Measurements from ENCODE around the gene LASP1. TPM values are rescaled to one million over a fixed set of nuclear protein-coding genes. Genes with fewer than 3 reads are reported as not detected.

Gene LASP1
- total RNA-seq, 5 donors from 2014 or later (not counting 1 experiment from before 2014, with no cell fraction given) = 97.2 to 157 (median 122) TPM

GRCh38 chr17:38891441-38891840, 21.6 kb downstream of the LASP1 start:
- ATAC-seq (replicated peaks in 1 of 4) (peak; percentile 58 to 88 (median 60)), DNase-seq (peak in 4 of 35 experiments; percentile 23 to 60 (median 32))
- Mint-ChIP-seq H3K4me1 (peaks cover 71 to 91% (median 84%) of the 10 kb centered on the region in 3 donors), H3K27ac (peak overlapping the region; percentile 93), H3K9me3 (no peaks in the 10 kb centered on the region), H3K27me3 (no peaks in the 10 kb centered on the region), H3K4me3 (peak overlapping the region in 2 of 3 donors; percentile 21 to 75), H3K36me3 (peaks cover 26% of the 10 kb centered on the region)
- peaks cover 20 to 66% of the 10 kb centered on the region in 2 donors for H3K36me3 ChIP-seq (ENCODE audit: control insufficient read depth in 2 of 2, extremely low read depth in 1 of 2, insufficient read depth in 1 of 2, low read length in 1 of 2)
- no peak overlapping the region for H3K4me3 ChIP-seq (ENCODE audit: control insufficient read depth in 1 of 2, extremely low read depth in 1 of 2, low read length in 1 of 2)
- H3K27ac ChIP-seq (ENCODE audit: low read length) = peak overlapping the region; percentile 42
- 43% methylated on average over 1 of the region's 8 CpGs for WGBS (ENCODE audit: insufficient coverage)
- no peaks in the 10 kb centered on the region for H3K27me3 ChIP-seq (replicated peaks in 1 of 2; ENCODE audit: control insufficient read depth in 2 of 2, extremely low read depth in 1 of 2, insufficient read depth in 2 of 2, low read length in 1 of 2)
- CTCF ChIA-PET = interaction anchor here in 1 of 2 donors (0.8 to 0.9 kb wide), 2 partner anchors 10 to 92 kb away, joined by 3 to 5 read pairs; no protein-coding TSS in a partner anchor
- POLR2A ChIA-PET = interaction anchor here in 1 of 2 donors (0.6 kb wide), 1 partner anchor 255 kb away, joined by 3 read pairs; no protein-coding TSS in a partner anchor
- peaks cover 56 to 92% of the 10 kb centered on the region in 2 experiments for H3K4me1 ChIP-seq (ENCODE audit: control insufficient read depth in 1 of 2, extremely low read depth in 1 of 2, insufficient read depth in 2 of 2, low read length in 2 of 2)
- H3K9me3 ChIP-seq = no peaks in the 10 kb centered on the region

- H3K9me3 ChIP-seq = no peaks in the 10 kb centered on the region
- ATAC-seq (replicated peaks in 1 of 4) (no peak), DNase-seq (no peak)
- H3K36me3 Mint-ChIP-seq = peaks cover 26% of the 10 kb centered on the region
- H3K4me3 Mint-ChIP-seq = peak overlapping the region in 1 of 3 donors; percentile 75
- H3K27me3 ChIP-seq (replicated peaks in 1 of 2; ENCODE audit: control insufficient read depth in 2 of 2, extremely low read depth in 1 of 2, insufficient read depth in 2 of 2, low read length in 1 of 2) = no peaks in the 10 kb centered on the region
- peaks cover 20 to 66% of the 10 kb centered on the region in 2 donors for H3K36me3 ChIP-seq (ENCODE audit: control insufficient read depth in 2 of 2, extremely low read depth in 1 of 2, insufficient read depth in 1 of 2, low read length in 1 of 2)
- peak overlapping the region; percentile 93 for H3K27ac Mint-ChIP-seq
- no peaks in the 10 kb centered on the region for H3K27me3 Mint-ChIP-seq
- ChIA-PET POLR2A (interaction anchor here in 1 of 2 donors (0.6 kb wide), 1 partner anchor 255 kb away, joined by 3 read pairs; no protein-coding TSS in a partner anchor), CTCF (interaction anchor here (0.7 to 0.8 kb wide), 2 partner anchors 22 to 91 kb away, joined by 3 to 5 read pairs; partner anchors contain the start of gene LASP1 (in 1 of the 2))
- H3K4me3 ChIP-seq (ENCODE audit: control insufficient read depth in 1 of 2, extremely low read depth in 1 of 2, low read length in 1 of 2) = no peak overlapping the region
- WGBS (ENCODE audit: insufficient coverage) = 79% methylated on average over 3 of the region's 4 CpGs
- peaks cover 60 to 92% of the 10 kb centered on the region in 2 experiments for H3K4me1 ChIP-seq (ENCODE audit: control insufficient read depth in 1 of 2, extremely low read depth in 1 of 2, insufficient read depth in 2 of 2, low read length in 2 of 2)
- H3K4me1 Mint-ChIP-seq = peaks cover 68 to 90% (median 84%) of the 10 kb centered on the region in 3 donors
- H3K9me3 Mint-ChIP-seq = no peaks in the 10 kb centered on the region
- H3K27ac ChIP-seq (ENCODE audit: low read length) = peak overlapping the region; percentile 42
These were observed 22.2 kb downstream of the LASP1 start for GRCh38 chr17:38892083-38892482.

GRCh38 chr17:38892620-38893019, 22.8 kb downstream of the LASP1 start:
- POLR2A ChIA-PET = no interaction called here
- H3K4me1 Mint-ChIP-seq = peaks cover 68 to 90% (median 84%) of the 10 kb centered on the region in 3 donors
- no peaks in the 10 kb centered on the region for H3K27me3 Mint-ChIP-seq
- peaks cover 16 to 65% of the 10 kb centered on the region in 2 donors for H3K36me3 ChIP-seq (ENCODE audit: control insufficient read depth in 2 of 2, extremely low read depth in 1 of 2, insufficient read depth in 1 of 2, low read length in 1 of 2)
- no peaks in the 10 kb centered on the region for H3K9me3 ChIP-seq
- DNase-seq = no peak
- H3K9me3 Mint-ChIP-seq = no peaks in the 10 kb centered on the region
- H3K27ac Mint-ChIP-seq = peak overlapping the region; percentile 93
- peak overlapping the region; percentile 42 for H3K27ac ChIP-seq (ENCODE audit: low read length)
- H3K4me1 ChIP-seq (ENCODE audit: control insufficient read depth in 1 of 2, extremely low read depth in 1 of 2, insufficient read depth in 2 of 2, low read length in 2 of 2) = peaks cover 62 to 92% of the 10 kb centered on the region in 2 experiments
- CTCF ChIA-PET = interaction anchor here in 1 of 2 donors (0.7 kb wide), 1 partner anchor 23 kb away, joined by 3 read pairs; the partner anchor contains the start of gene LASP1
- no peaks in the 10 kb centered on the region for H3K27me3 ChIP-seq (replicated peaks in 1 of 2; ENCODE audit: control insufficient read depth in 2 of 2, extremely low read depth in 1 of 2, insufficient read depth in 2 of 2, low read length in 1 of 2)
- H3K4me3 Mint-ChIP-seq = peak overlapping the region in 1 of 3 donors; percentile 75
- H3K36me3 Mint-ChIP-seq = peaks cover 26% of the 10 kb centered on the region
- 80% methylated on average over 9 of the region's 13 CpGs for WGBS (ENCODE audit: insufficient coverage)
- ATAC-seq (replicated peaks in 1 of 4) = no peak
- H3K4me3 ChIP-seq (ENCODE audit: control insufficient read depth in 1 of 2, extremely low read depth in 1 of 2, low read length in 1 of 2) = no peak overlapping the region

- H3K36me3 Mint-ChIP-seq = peaks cover 26% of the 10 kb centered on the region
- peaks cover 12 to 60% of the 10 kb centered on the region in 2 donors for H3K36me3 ChIP-seq (ENCODE audit: control insufficient read depth in 2 of 2, extremely low read depth in 1 of 2, insufficient read depth in 1 of 2, low read length in 1 of 2)
- CTCF ChIA-PET = interaction anchor here (0.5 to 1.5 kb wide), 4 partner anchors 22 to 506 kb away, joined by 3 to 4 read pairs (median 4); partner anchors contain the start of gene LASP1NB (in 1 of the 2)
- no peaks in the 10 kb centered on the region for H3K27me3 ChIP-seq (replicated peaks in 1 of 2; ENCODE audit: control insufficient read depth in 2 of 2, extremely low read depth in 1 of 2, insufficient read depth in 2 of 2, low read length in 1 of 2)
- no peak overlapping the region for H3K4me3 ChIP-seq (ENCODE audit: control insufficient read depth in 1 of 2, extremely low read depth in 1 of 2, low read length in 1 of 2)
- DNase-seq (no peak), ATAC-seq (replicated peaks in 1 of 4) (no peak)
- POLR2A ChIA-PET = interaction anchor here in 1 of 2 donors (0.6 kb wide), 1 partner anchor 307 kb away, joined by 9 read pairs; the partner anchor contains the start of gene RPL19
- 53% methylated on average over 4 of the region's 5 CpGs for WGBS (ENCODE audit: insufficient coverage)
- H3K4me1 ChIP-seq (ENCODE audit: control insufficient read depth in 1 of 2, extremely low read depth in 1 of 2, insufficient read depth in 2 of 2, low read length in 2 of 2) = peaks cover 65 to 92% of the 10 kb centered on the region in 2 experiments
- no peaks in the 10 kb centered on the region for H3K9me3 ChIP-seq
- peak overlapping the region; percentile 42 for H3K27ac ChIP-seq (ENCODE audit: low read length)
- peak overlapping the region in 1 of 3 donors; percentile 75 for H3K4me3 Mint-ChIP-seq
- H3K4me1 Mint-ChIP-seq = peaks cover 69 to 90% (median 84%) of the 10 kb centered on the region in 3 donors
- H3K27me3 Mint-ChIP-seq = no peaks in the 10 kb centered on the region
- peak overlapping the region; percentile 83 to 89 for H3K27ac Mint-ChIP-seq
- H3K9me3 Mint-ChIP-seq = no peaks in the 10 kb centered on the region
These were observed 23.3 kb downstream of the LASP1 start for GRCh38 chr17:38893113-38893512.

GRCh38 chr17:38893607-38894006, 23.7 kb downstream of the LASP1 start:
- H3K4me1 Mint-ChIP-seq = peaks cover 70 to 90% (median 86%) of the 10 kb centered on the region in 3 donors
- H3K9me3 Mint-ChIP-seq = no peaks in the 10 kb centered on the region
- Histone ChIP-seq H3K36me3 (ENCODE audit: control insufficient read depth in 2 of 2, extremely low read depth in 1 of 2, insufficient read depth in 1 of 2, low read length in 1 of 2) (peaks cover 10 to 55% of the 10 kb centered on the region in 2 donors), H3K27ac (ENCODE audit: low read length) (peak overlapping the region; percentile 42), H3K4me1 (ENCODE audit: control insufficient read depth in 1 of 2, extremely low read depth in 1 of 2, insufficient read depth in 2 of 2, low read length in 2 of 2) (peaks cover 68 to 94% of the 10 kb centered on the region in 2 experiments), H3K9me3 (no peaks in the 10 kb centered on the region), H3K27me3 (replicated peaks in 1 of 2; ENCODE audit: control insufficient read depth in 2 of 2, extremely low read depth in 1 of 2, insufficient read depth in 2 of 2, low read length in 1 of 2) (no peaks in the 10 kb centered on the region), H3K4me3 (ENCODE audit: control insufficient read depth in 1 of 2, extremely low read depth in 1 of 2, low read length in 1 of 2) (no peak overlapping the region)
- peak overlapping the region in 1 of 3 donors; percentile 64 for H3K4me3 Mint-ChIP-seq
- no peaks in the 10 kb centered on the region for H3K27me3 Mint-ChIP-seq
- 13% methylated on average over 4 of the region's 6 CpGs for WGBS (ENCODE audit: insufficient coverage)
- peak in 7 of 35 experiments; percentile 22 to 51 (median 27) for DNase-seq
- peak overlapping the region; percentile 83 to 89 for H3K27ac Mint-ChIP-seq
- ATAC-seq (replicated peaks in 1 of 4) = peak in 2 of 4 experiments; percentile 32 to 33
- ChIA-PET CTCF (interaction anchor here (0.5 to 1.5 kb wide), 4 partner anchors 22 to 505 kb away, joined by 3 to 4 read pairs (median 4); partner anchors contain the start of gene LASP1NB (in 1 of the 2)), POLR2A (interaction anchor here in 1 of 2 donors (0.6 to 1.2 kb wide), 2 partner anchors 39 to 306 kb away, joined by 3 to 9 read pairs; partner anchors contain the start of gene RPL19)
- peaks cover 26% of the 10 kb centered on the region for H3K36me3 Mint-ChIP-seq

GRCh38 chr17:38894276-38894675, 24.4 kb downstream of the LASP1 start:
- CTCF ChIA-PET = interaction anchor here in 1 of 2 donors (0.6 to 1.5 kb wide), 3 partner anchors 23 to 271 kb away, joined by 4 to 9 read pairs (median 4); no protein-coding TSS in a partner anchor
- peaks cover 70 to 94% of the 10 kb centered on the region in 2 experiments for H3K4me1 ChIP-seq (ENCODE audit: control insufficient read depth in 1 of 2, extremely low read depth in 1 of 2, insufficient read depth in 2 of 2, low read length in 2 of 2)
- POLR2A ChIA-PET = interaction anchor here in 1 of 2 donors (1.2 kb wide), 1 partner anchor 40 kb away, joined by 3 read pairs; no protein-coding TSS in a partner anchor

More at GRCh38 chr17:38894276-38894675, 24.4 kb downstream of the LASP1 start:
- peak overlapping the region in 1 of 3 donors; percentile 64 for H3K4me3 Mint-ChIP-seq
- H3K27me3 ChIP-seq (replicated peaks in 1 of 2; ENCODE audit: control insufficient read depth in 2 of 2, extremely low read depth in 1 of 2, insufficient read depth in 2 of 2, low read length in 1 of 2) = no peaks in the 10 kb centered on the region
- H3K4me3 ChIP-seq (ENCODE audit: control insufficient read depth in 1 of 2, extremely low read depth in 1 of 2, low read length in 1 of 2) = no peak overlapping the region
- H3K4me1 Mint-ChIP-seq = peaks cover 70 to 90% (median 86%) of the 10 kb centered on the region in 3 donors
- H3K36me3 Mint-ChIP-seq = peaks cover 21% of the 10 kb centered on the region
- peak overlapping the region; percentile 83 to 89 for H3K27ac Mint-ChIP-seq
- H3K9me3 Mint-ChIP-seq = no peaks in the 10 kb centered on the region
- WGBS (ENCODE audit: insufficient coverage) = 83% methylated on average over 4 of the region's 7 CpGs
- peak overlapping the region; percentile 42 for H3K27ac ChIP-seq (ENCODE audit: low read length)
- H3K36me3 ChIP-seq (ENCODE audit: control insufficient read depth in 2 of 2, extremely low read depth in 1 of 2, insufficient read depth in 1 of 2, low read length in 1 of 2) = peaks cover 10 to 51% of the 10 kb centered on the region in 2 donors
- H3K9me3 ChIP-seq = no peaks in the 10 kb centered on the region
- DNase-seq (no peak), ATAC-seq (replicated peaks in 1 of 4) (no peak)
- no peaks in the 10 kb centered on the region for H3K27me3 Mint-ChIP-seq
